GM23338 (cell line): ENCODE results near the gene RIMS1. TPM values are rescaled to one million over a fixed set of nuclear protein-coding genes. Genes with fewer than 3 reads are reported as not detected.

ENCODE experiments used
- ATAC-seq: fragments of 200-7000 bp; cut with Tn5 transposase; 3 replicates; pipeline ENCODE4 v1.9.1; 2020
- DNase-seq: peaks from one replicate; pipeline ENCODE4 v3.0.0-alpha.2; 2015; ENCODE audit warnings: low spot score
- H2AFZ ChIP-seq: fragments of 200-600 bp; sonication (generic); 2 replicates; pipeline ENCODE4 v1.8.0; 2016; ENCODE audit warnings: antibody characterized with exemption, mild to moderate bottlenecking, moderate library complexity
- H3F3A ChIP-seq: fragments of 200-600 bp; sonication (generic); replicated peaks from 2 replicates; pipeline ENCODE4 v1.8.0; 2017; ENCODE audit warnings: antibody characterized with exemption, mixed run types, low read depth
- H3K27ac ChIP-seq: fragments of 200-600 bp; sonication (generic); 2 replicates; pipeline ENCODE4 v1.6.1; 2016; ENCODE audit warnings: low read depth
- H3K27me3 ChIP-seq: fragments of 200-600 bp; sonication (generic); 2 replicates; pipeline ENCODE4 v1.8.0; 2016; ENCODE audit warnings: mild to moderate bottlenecking, mixed run types, moderate library complexity; ENCODE audit not compliant: insufficient read depth
- H3K36me3 ChIP-seq: fragments of 200-600 bp; sonication (generic); 2 replicates; pipeline ENCODE4 v1.8.0; 2016; ENCODE audit warnings: mild to moderate bottlenecking; ENCODE audit not compliant: insufficient read depth
- H3K4me1 ChIP-seq: fragments of 200-600 bp; sonication (generic); 2 replicates; pipeline ENCODE4 v1.8.0; 2016; ENCODE audit warnings: mild to moderate bottlenecking, moderate library complexity; ENCODE audit not compliant: insufficient read depth
- H3K4me2 ChIP-seq: fragments of 200-600 bp; sonication (generic); 2 replicates; pipeline ENCODE4 v1.7.1; 2017; ENCODE audit warnings: mixed run types
- H3K4me3 ChIP-seq: fragments of 200-600 bp; sonication (generic); 2 replicates; pipeline ENCODE4 v1.6.1; 2016; ENCODE audit warnings: mixed run types
- H3K79me2 ChIP-seq: fragments of 200-600 bp; sonication (generic); replicated peaks from 2 replicates; pipeline ENCODE4 v1.8.0; 2017; ENCODE audit warnings: mild to moderate bottlenecking; ENCODE audit not compliant: insufficient read depth
- H3K9me2 ChIP-seq: fragments of 200-600 bp; sonication (generic); 2 replicates; pipeline ENCODE4 v1.8.0; 2017; ENCODE audit not compliant: insufficient read depth
- H4K20me1 ChIP-seq: fragments of 200-600 bp; sonication (generic); replicated peaks from 2 replicates; pipeline ENCODE4 v1.8.0; 2017; ENCODE audit warnings: mild to moderate bottlenecking; ENCODE audit not compliant: insufficient read depth
- H3K27ac Mint-ChIP-seq: 2 replicates; pipeline ENCODE4 v1.8.0; 2020; ENCODE audit warnings: inconsistent platforms, mild to moderate bottlenecking, moderate library complexity, mixed read lengths
- H3K27me3 Mint-ChIP-seq: 3 replicates; pipeline ENCODE4 v1.8.0; 2022; ENCODE audit warnings: low read depth, mild to moderate bottlenecking, moderate library complexity, mixed read lengths, inconsistent platforms; ENCODE audit not compliant: insufficient read depth, poor library complexity
- H3K36me3 Mint-ChIP-seq: 3 replicates; pipeline ENCODE4 v1.8.0; 2021; ENCODE audit warnings: low read depth, mild to moderate bottlenecking, inconsistent platforms, moderate library complexity, mixed read lengths
- H3K4me1 Mint-ChIP-seq: 3 replicates; pipeline ENCODE4 v1.8.0; 2020; ENCODE audit warnings: mild to moderate bottlenecking, inconsistent platforms, mixed read lengths
- H3K4me3 Mint-ChIP-seq: 3 replicates; pipeline ENCODE4 v1.8.0; 2021; ENCODE audit warnings: moderate library complexity, mild to moderate bottlenecking, inconsistent platforms, mixed read lengths
- H3K9me3 Mint-ChIP-seq: 3 replicates; pipeline ENCODE4 v1.8.0; 2020; ENCODE audit warnings: moderate library complexity, mild to moderate bottlenecking, inconsistent platforms, mixed read lengths
- CREB1 ChIP-seq: fragments of 250-450 bp; sonication (Bioruptor Pico); IDR thresholded peaks from 2 replicates; pipeline ENCODE4 v1.5.0; 2020; ENCODE audit warnings: low read depth, mild to moderate bottlenecking, moderate library complexity
- CTCF ChIP-seq, 2 experiments: fragments of 200-600 bp in 1 of 2; sonication (generic) in 1 of 2; conservative IDR thresholded peaks; 2 replicates each; pipeline versions ENCODE4 v1.5.1 to v1.6.1; 2016 to 2017; ENCODE audit warnings: antibody characterized with exemption in 2 of 2, low read depth in 2 of 2, mild to moderate bottlenecking in 2 of 2, moderate library complexity in 1 of 2
- ETS1 ChIP-seq: IDR thresholded peaks from 2 replicates; pipeline ENCODE4 v1.6.1; 2016; ENCODE audit warnings: antibody characterized with exemption
- EZH2 ChIP-seq: fragments of 200-600 bp; sonication (generic); IDR thresholded peaks from one replicate; pipeline ENCODE4 v1.8.0; 2017; ENCODE audit warnings: antibody characterized with exemption, mild to moderate bottlenecking, low read depth; ENCODE audit not compliant: unreplicated experiment
- EZH2phosphoT487 ChIP-seq: fragments of 200-600 bp; sonication (generic); IDR thresholded peaks from one replicate; pipeline ENCODE4 v1.8.1; 2018; ENCODE audit warnings: antibody characterized with exemption; ENCODE audit not compliant: unreplicated experiment
- JUNB ChIP-seq: IDR thresholded peaks from one replicate; pipeline ENCODE4 v1.6.1; 2016; ENCODE audit warnings: antibody characterized with exemption; ENCODE audit not compliant: unreplicated experiment
- NANOG ChIP-seq: IDR thresholded peaks from 2 replicates; pipeline ENCODE4 v1.6.1; 2016; ENCODE audit warnings: antibody characterized with exemption, borderline replicate concordance
- REST ChIP-seq: IDR thresholded peaks from one replicate; pipeline ENCODE4 v1.6.1; 2018; ENCODE audit warnings: antibody characterized with exemption; ENCODE audit not compliant: unreplicated experiment
- STAT1 ChIP-seq: IDR thresholded peaks from one replicate; pipeline ENCODE4 v1.6.1; 2016; ENCODE audit warnings: antibody characterized with exemption; ENCODE audit not compliant: unreplicated experiment
- polyA plus RNA-seq: library from polyadenylated mRNA; unstranded; fragments of >200 nt; fragmentation: Nextera tagmentation; extraction: Ambion mirVana; gene quantifications from 2 replicates; pipeline ENCODE4 v1.2.1, GENCODE V29; 2016
- total RNA-seq: library from RNA; depleted of rRNA; stranded (reverse); fragments of >200 nt; shearing (Covaris generic); gene quantifications from 2 replicates; pipeline ENCODE4 v1.2.3, GENCODE V29; 2014

RIMS1 gene
- total and polyA plus RNA-seq, 2 experiments from 2014 or later: 0.89 to 4.0 TPM

- no peaks in the 10 kb centered on the region for H3K27me3 ChIP-seq
- H3K4me3 ChIP-seq: no peak overlapping the region
- no peak overlapping the region; the same call in 1 of the 2 replicates for H3K27ac Mint-ChIP-seq
- H3K36me3 ChIP-seq: no peaks in the 10 kb centered on the region
- no peak for TF ChIP-seq JUNB
- TF ChIP-seq CREB1 (CRISPR knock-in tag): no peak
- peak; percentile 57 to 65 for TF ChIP-seq CTCF (conservative IDR thresholded peaks at IDR 0.05; ENCODE audit: low read depth in 2 of 2)
- no peak for TF ChIP-seq NANOG
- H3K4me3 Mint-ChIP-seq: no peak overlapping the region
- no peaks in the 10 kb centered on the region; the same call in 2 of the 3 replicates for H3K4me1 Mint-ChIP-seq
- DNase-seq (peak; percentile 83), ATAC-seq (peak; percentile 100)
- no peaks in the 10 kb centered on the region for H3K9me2 ChIP-seq
- H3K27ac ChIP-seq: no peak overlapping the region
- H3K4me2 ChIP-seq: no peak overlapping the region
- H2AFZ ChIP-seq: no peak overlapping the region
- H3K27me3 Mint-ChIP-seq: no peaks in the 10 kb centered on the region
- H4K20me1 ChIP-seq: no peaks in the 10 kb centered on the region
- H3K79me2 ChIP-seq: no peaks in the 10 kb centered on the region
- no peaks in the 10 kb centered on the region for H3K4me1 ChIP-seq
- no peaks in the 10 kb centered on the region for H3F3A ChIP-seq
- H3K9me3 Mint-ChIP-seq: no peaks in the 10 kb centered on the region
- H3K36me3 Mint-ChIP-seq: no peaks in the 10 kb centered on the region
These were observed 331.8 kb downstream of the RIMS1 start for GRCh38 chr6:72218125-72218524.

GRCh38 chr6:72219536-72219935 lies 333.2 kb downstream of the RIMS1 start:
- Histone ChIP-seq H2AFZ (no peak overlapping the region), H3K4me1 (no peaks in the 10 kb centered on the region), H3K36me3 (no peaks in the 10 kb centered on the region), H3K27ac (no peak overlapping the region), H3K4me2 (no peak overlapping the region), H4K20me1 (no peaks in the 10 kb centered on the region), H3K27me3 (no peaks in the 10 kb centered on the region), H3K4me3 (no peak overlapping the region), H3K9me2 (no peaks in the 10 kb centered on the region), H3F3A (no peaks in the 10 kb centered on the region), H3K79me2 (no peaks in the 10 kb centered on the region)
- Mint-ChIP-seq H3K27ac (no peak overlapping the region), H3K4me1 (no peaks in the 10 kb centered on the region; the same call in 2 of the 3 replicates), H3K36me3 (no peaks in the 10 kb centered on the region), H3K9me3 (no peaks in the 10 kb centered on the region), H3K27me3 (no peaks in the 10 kb centered on the region), H3K4me3 (no peak overlapping the region)
- no peak for TF ChIP-seq STAT1
- TF ChIP-seq EZH2phosphoT487: no peak
- no peak for TF ChIP-seq CREB1 (CRISPR knock-in tag)
- no peak for TF ChIP-seq ETS1
- TF ChIP-seq EZH2: no peak
- no peak for TF ChIP-seq REST
- no peak for TF ChIP-seq JUNB
- TF ChIP-seq NANOG: no peak
- ATAC-seq (no peak), DNase-seq (no peak)
